Stimulated activated CD8-positive, alpha-beta memory T cell treated with anti-CD3 and anti-CD28 coated beads, Interleukin-4, amount 100 ng/mL, for 1 hour (primary cell): ENCODE data around the gene TSPAN15.
A peak's percentile ranks its signal among the peaks of the same experiment; 100 is the strongest.
"Not testable (repeated sequence)": the region's sequence is repeated elsewhere in the genome, so short reads cannot be mapped to it uniquely, and the experiment has no call there.

ENCODE experiments used
- DNase-seq, 2 donors: peaks; one replicate each; pipeline ENCODE4 v3.0.0-alpha.2; 2020; ENCODE audit warnings: low read depth in 2 of 2, low spot score in 1 of 2

The TSPAN15 gene

GRCh38 chr10:69500864-69501468 is 49.7 kb downstream of the TSPAN15 start:
- no peak for DNase-seq

DNA sequence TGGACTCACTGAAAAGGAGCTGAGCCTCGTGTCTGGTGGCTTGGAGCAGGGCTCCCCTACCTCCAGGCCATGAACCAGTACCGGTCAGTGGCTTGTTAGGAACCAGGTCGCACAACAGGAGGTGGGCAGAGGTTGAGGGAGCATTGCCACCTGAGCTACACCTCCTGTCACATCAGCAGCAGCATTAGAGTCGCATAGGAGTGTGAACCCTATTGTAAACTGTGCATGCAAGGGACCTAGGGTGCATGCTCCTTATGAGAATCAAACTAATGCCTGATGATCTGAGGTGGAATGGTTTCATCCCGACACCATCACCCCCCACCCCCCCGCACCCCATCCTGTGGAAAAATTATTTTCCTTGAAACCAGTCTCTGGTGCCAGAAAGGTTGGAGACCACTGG is 50.4 kb downstream of the TSPAN15 start:
- DNase-seq = no peak

GRCh38 chr10:69502589-69502988 is 51.3 kb downstream of the TSPAN15 start:
- no peak for DNase-seq

DNA sequence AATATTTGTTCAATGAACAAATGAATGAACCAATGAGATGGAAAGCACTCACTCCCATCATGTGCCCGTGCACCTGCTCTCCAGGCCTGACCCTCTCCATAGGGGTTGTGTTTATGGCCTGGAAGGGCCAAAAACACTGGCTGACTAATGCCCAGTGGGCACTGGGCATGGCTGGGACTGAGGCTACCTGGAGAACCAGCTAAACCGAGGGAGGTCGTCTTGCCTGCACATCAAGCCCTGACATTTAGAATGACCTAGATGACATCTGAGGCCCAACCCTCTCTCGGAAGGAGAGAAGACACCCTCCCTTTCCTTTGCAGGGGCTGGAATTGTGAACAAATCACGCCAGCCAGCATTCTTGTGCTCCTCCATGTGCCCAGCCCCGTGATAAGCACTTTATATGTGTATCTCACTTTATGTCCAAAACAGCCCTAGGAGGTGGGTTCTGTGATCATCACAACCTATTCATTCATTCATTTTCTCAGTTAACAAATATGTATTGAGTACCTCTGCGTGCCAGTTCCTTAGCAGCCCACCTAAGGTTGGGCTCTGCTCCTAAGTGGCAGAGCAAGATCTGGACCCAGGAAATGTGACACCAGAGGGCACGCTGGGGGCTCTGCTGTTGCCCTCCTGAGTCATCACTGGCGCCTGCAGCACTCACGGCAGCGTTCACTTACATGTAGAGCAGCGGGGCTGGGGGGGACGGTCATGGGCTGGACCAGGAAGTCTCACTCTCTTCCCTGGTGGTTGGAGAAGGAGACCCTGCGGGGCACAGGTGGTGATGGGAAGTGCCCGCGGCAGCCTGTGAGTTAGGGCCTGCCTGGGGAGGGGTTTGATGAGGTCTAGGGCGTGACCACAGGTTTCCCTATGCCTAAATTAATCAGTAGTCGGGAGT is 52.0 kb downstream of the TSPAN15 start:
- no peak for DNase-seq

DNA sequence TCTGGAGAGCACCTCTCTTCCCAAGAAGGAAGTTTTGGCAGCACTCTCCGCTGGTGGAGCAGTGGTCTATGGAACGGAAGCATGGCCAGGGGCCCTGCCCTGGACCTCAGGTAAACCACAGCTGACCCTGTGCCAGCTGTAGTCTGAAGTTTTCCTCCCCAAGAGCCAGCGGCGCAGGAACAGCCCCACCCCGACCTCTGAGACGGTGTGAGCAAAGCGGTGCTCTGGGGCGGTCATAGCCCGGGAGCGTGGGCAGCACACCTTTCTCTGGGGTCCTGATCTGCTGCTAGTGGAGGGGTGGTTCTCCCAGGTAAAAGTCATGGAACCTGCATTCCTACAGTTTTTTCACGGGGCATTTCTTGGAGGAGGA is 52.6 kb downstream of the TSPAN15 start:
- DNase-seq = no peak

DNA sequence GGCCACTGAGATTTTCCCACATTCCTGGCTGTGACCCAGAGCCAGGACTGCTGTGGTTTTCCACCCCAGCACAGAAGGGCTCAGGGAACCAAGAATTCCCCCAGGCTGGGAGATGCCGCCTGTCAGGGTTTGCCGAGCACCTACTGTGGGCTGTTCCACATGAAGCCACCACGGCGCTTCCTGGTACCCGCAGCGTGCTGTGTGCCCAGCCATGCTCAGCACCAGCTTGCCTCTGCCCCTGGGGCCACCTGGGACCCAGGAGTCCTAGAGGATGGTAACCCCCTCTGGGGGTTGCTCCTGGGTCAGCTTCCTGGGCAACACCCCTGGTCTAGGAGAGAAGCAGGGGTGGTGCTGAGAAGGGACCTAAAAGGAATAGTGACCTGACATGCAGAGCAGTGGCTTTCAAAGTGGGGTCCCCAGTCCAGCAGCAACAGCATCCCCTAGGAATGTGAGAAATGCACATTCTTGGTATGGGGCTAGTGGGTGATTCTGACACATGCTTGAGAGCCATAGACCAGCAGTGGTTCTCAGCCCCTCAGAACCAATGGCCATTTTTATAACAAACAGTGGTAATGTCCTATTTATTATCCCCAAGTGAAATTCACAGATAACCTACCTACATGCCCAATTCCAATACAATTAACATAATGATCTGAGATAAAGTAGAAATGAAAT is 53.4 kb downstream of the TSPAN15 start:
- DNase-seq = no peak

- DNase-seq = no peak
Observed at GRCh38 chr10:69505636-69506318, 54.5 kb downstream of the TSPAN15 start.

GRCh38 chr10:69506487-69506833 is 55.2 kb downstream of the TSPAN15 start:
- no peak for DNase-seq

GRCh38 chr10:69506834-69507713 is 55.8 kb downstream of the TSPAN15 start:
- no peak for DNase-seq

- DNase-seq = no peak
Observed at GRCh38 chr10:69508738-69509340, 57.6 kb downstream of the TSPAN15 start.

- no peak for DNase-seq
Observed at GRCh38 chr10:69512901-69513300, 61.6 kb downstream of the TSPAN15 start.

- no peak for DNase-seq
Observed at GRCh38 chr10:69513617-69514016, 62.4 kb downstream of the TSPAN15 start.

DNA sequence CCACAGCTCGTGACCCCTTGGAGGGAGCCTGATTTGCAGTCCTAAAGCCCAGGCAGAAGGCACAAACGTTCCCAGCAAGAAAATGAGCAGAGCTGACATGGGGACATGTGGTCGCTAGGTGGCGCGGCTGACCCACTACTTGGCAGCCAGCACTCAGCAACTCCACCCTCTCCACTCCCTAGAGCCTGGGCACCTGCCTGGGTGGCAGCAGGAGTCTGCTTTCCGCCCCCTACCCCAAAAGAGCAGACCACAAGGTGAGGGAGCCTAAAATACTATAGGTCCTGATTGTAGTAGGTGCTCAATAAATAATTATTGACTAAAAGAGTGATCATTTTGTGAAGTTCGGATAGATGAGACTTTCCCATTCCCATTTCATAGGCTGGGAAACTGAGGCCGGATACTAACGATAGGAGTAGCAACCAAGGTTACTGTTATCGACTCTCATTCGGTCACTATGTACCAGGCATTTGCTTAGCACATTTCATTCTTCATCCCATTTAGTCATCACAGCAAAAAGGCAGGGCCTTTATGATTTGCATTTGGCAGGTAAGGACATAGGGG is 64.5 kb downstream of the TSPAN15 start:
- peak; percentile 52 to 59 for DNase-seq

DNA sequence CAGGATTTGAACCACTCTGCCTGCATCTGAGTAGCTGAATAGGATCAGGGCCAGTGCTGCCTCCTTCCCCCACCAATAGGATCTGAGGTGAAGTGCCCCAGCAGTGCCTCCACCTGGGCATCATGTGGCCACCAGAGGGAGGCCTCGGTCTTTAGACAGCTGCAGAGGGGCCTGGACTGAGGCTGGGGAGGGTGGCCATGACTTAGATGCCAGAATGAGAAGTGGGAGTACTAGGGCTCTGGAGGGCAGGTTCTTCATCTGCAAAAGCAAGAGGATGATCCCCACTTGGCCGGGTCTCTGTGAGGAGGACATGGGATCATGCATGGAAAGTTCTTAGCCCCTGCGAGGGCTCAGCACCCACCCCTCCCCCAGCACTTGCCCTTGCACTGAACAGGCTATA is 65.1 kb downstream of the TSPAN15 start:
- no peak for DNase-seq

DNA sequence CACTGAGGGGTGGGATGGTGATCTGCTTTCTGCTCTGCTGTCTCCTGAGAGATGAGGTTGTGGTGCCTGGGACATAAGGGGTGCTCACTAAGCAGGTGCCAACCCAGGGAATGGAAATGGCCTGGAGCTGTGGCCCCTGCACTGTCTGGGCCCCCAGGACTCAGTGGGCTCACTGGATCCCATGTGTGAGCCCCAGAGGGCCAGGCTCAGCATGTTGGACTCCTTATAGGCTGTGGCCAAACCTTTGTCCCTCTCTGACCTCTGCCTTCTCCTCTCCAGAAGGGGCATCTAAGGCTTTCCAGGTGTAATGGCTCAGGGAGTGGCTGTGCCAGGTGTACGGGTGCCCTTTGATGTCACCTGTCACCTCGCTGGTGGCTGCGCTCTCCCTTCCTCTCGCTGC is 65.5 kb downstream of the TSPAN15 start:
- no peak for DNase-seq

DNA sequence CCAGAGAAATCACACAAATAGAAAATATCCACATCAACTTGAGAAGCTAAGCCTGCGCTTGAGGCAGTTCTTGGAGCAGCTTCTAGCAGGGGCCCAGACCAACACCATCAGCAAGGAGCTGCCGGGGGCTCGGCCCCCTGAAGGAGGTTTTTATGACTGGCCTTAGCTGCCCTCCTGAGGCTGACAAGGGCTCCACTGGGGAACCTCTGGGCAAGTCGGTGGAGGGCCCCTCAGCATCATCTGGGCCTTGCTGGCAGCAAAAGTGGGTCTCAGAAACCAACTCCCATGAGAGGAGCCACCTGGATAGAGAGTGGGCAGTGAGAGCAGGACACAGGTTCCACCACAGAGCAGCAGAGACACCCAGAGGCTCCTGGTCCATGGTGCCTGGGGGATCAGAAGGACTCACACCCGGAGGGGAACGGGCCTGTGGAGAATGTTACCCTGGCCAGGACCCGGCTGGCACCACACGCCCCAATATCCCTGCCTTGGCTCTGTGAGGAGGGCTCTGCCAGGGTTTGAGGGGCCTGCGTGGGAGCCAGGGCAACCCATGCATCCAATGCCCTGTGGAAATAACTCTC is 66.1 kb downstream of the TSPAN15 start:
- DNase-seq = no peak

- no peak for DNase-seq
Observed at GRCh38 chr10:69527961-69528360, 76.7 kb downstream of the TSPAN15 start.

- no peak for DNase-seq
Observed at GRCh38 chr10:69533658-69534057, 82.4 kb downstream of the TSPAN15 start.

- not testable (repeated sequence) for DNase-seq
Observed at GRCh38 chr10:69536521-69536920, 85.3 kb downstream of the TSPAN15 start.

DNA sequence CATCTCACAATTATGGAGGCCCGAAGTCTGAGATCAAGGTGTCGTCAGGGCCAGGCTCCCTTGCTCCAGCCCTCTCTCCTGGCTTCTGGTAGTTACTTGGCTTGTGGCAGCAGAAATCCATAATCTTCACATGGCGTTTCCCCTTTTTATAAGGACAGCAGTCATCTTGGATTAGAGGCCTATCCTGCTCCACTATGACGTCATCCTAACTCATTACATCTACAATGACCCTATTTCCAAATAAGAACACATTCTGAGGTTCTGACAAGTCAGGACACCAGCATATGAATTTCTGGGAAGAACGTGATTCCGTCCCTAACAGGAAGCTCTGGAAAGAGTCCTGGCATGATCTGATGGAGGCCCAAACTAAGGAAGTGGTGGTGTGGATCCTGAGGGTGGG is 86.2 kb downstream of the TSPAN15 start:
- no peak for DNase-seq
